Activated CD4-positive, alpha-beta T cell treated with anti-CD3 and anti-CD28 coated beads, Interleukin-2, Interleukin-4, amounts not matched to agents 100 ng/mL and 50 ng/mL, durations not matched to agents 16 hours and 8 hours (primary cell): ENCODE measurements around the gene TMTC2.
"Not testable (repeated sequence)": the region's sequence is repeated elsewhere in the genome, so short reads cannot be mapped to it uniquely, and the experiment has no call there.

Experiments used
- DNase-seq: peaks from one replicate; pipeline ENCODE4 v3.0.0-alpha.2; 2020; ENCODE audit warnings: low spot score

The TMTC2 gene

DNA sequence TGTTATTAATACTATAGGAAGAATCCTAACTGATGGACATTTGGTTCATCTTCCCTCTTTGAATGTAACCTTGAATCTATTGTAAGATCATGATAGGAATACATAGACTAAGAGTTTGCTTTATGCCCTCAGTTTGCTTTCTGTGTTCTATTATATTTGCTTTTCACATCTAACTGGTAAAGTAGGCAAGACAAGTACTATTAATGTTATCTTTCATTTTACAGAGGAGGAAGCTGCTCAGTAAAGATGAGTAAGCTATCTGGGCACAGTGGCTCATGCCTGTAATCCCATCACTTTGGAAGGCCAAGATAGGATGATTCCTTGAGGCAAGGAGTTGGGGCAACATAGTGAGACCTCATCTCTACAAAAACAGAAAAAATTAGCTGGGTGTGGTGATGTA, 103.0 kb downstream of the TMTC2 start:
- DNase-seq, result no peak

DNA sequence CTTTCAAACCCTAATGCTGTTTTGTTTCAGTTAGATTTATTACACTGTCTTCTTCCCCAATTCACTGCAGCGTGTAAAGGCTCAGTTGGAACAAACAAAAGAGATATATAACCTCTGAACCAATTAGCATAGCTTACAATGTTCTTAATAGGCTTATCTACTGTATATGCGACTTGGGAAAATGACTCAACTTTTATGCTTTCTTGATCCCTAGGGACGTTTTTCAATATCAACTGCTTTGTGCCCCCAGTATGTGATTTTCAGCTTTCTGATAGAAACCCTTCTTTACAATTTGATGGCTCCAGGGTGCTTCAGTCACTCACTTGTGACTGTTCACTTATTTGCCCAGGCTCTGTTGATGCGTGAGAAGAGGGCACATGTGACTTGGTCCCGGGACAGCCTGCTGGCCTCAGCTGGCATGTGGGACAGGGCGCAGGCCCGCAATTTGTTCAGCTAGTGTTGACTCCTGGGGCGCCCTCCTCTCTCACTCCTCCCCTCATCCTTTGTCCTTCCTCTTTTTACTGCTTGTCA, 107.1 kb downstream of the TMTC2 start:
- no peak for DNase-seq

DNA sequence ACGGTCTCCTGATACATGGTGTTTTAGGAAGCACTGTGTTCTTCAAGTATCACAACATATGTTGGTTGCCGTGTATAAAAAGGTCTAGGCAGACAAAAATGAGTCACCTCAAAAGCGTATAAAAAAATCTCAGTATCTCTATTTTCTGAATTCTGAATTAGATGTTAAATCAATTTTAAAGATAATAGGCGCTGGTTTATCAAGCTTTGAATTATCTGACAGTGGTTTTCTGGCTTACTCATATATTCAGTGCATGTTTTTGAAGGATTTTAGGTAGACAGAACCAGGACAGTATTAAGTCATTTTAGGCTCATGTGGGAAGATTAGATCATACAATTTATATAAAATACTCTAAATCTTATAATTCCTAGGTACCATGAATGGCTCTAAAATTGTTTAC, 110.8 kb downstream of the TMTC2 start:
- DNase-seq, result no peak

DNA sequence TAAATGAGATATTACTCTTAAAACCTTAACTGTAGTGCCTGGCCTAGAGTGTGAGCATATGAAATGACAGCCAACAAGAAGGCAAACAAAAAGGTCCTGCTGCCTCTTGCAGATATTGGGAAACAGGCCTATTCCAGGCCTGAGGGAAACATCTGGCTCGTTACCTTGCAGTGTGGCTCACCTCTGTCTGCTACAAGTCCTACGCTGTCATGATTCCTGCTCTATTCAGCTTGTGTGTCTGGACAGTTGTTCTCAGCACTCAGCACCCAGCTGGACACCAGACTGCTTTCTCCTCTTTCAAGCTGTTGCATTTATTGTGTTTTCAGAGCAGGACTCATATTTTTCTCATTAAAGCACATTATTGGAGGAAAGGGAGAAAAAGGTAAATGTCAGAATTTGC, 113.5 kb downstream of the TMTC2 start:
- no peak for DNase-seq

DNA sequence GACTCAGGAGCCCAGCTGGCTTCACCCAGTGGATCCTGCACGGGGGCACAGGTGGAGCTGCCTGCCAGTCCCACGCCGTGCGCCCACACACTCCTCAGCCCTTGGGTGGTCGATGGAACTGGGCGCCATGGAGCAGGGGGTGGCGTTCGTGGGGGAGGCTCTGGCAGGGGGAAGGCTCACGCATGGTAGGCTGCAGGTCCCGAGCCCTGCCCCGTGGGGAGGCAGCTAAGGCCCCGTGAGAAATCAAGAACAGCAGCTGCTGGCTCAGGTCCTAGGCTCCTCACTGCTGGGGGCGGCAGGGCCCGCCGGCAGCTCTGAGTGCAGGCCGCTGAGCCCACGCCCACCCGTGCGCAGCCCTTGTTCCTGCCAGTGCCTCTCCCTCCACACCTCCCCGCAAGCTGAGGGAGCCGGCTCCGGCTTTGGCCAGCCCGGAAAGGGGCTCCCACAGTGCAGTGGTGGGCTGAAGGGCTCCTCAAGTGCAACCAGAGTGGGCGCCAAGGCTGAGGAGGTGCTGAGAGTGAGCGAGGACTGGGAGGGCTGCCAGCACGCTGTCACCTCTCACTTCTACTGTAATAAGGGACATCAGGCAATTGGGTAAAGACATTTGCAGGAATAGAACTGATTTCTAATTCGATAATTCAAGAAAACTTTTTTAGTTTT, 115.4 kb downstream of the TMTC2 start:
- no peak for DNase-seq

DNA sequence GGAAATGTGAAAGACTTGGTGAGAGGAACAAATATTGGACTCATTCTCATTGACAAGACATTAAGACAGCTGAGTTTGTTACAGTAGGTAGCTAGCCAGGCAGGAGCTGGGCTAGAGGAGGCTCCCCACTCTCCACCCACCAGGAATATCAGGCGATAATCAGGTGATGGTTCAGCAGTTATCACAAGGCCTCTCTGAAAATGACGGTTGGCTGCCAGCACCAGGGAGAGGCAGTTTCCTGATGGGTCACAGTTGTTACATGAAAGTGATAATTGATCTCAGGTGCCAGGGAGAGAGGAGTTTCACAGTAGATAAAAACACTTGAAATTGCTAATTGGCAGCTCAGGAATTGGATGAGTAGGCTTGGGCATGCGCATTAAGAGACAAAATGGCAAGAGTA, 116.5 kb downstream of the TMTC2 start:
- DNase-seq, result no peak

GRCh38 chr12:82804601-82805000, 117.9 kb downstream of the TMTC2 start:
- DNase-seq, result no peak

GRCh38 chr12:82805004-82805403, 118.3 kb downstream of the TMTC2 start:
- not testable (repeated sequence) for DNase-seq

DNA sequence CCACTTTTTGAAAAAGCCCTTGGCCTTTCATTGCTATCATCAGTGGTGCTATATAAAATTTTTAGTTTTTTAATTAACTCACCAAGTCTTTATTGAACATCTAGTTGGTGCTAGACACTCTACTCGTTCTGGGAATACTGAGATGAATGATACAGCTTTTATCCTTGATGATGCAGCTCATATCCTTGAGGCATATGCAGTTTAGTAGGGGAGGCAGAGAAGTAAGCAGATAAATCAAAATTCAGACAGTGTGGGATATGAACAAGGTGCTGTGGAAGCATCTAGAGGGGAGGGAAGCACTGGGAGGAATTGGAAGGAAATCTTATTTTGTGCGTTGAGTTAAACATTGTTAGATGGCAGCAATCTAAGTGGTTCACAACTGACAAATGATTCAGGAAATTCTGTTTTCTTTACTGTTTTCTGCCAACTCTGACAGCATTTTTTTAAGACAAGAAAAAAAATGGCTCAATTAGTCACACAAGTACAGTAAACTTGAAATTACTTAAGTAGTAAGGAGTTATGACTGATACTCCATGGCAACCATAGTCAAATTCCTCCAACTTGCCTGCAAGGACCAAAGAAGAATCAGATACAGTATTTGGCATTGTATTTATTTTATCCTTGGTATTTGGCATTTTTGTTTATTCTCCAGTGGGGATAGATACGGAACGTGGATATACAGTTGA, 119.2 kb downstream of the TMTC2 start:
- DNase-seq, result no peak

DNA sequence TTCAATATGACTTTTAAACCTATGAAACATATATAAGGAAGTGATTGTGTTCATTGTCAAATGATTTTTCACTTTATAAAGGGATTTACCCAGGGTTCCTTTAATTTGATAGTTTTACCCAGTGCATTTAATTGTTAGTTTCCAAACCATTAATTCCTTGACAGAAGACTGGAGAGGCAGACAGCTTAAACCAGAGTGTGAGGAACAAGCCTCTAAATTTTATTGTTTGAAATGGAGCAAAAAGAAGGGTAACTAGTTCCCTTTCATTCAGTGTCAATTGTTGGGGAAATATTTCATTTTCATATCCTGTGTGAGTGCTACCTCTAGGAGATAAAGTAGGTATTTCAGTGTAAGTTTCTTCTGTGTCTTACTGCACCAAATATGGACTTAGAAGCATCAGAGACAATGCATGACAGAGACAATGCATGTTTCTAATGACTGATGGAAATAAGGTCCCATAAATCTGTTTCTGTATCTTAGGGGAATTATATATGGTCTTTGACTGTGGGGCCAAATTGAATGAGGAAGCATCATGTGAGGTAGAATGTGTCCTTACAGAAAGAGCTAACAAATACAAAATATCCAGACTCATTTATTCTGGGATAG, 120.5 kb downstream of the TMTC2 start:
- DNase-seq, result no peak

- no peak for DNase-seq
Measured at GRCh38 chr12:82810568-82810967, 123.9 kb downstream of the TMTC2 start.

DNA sequence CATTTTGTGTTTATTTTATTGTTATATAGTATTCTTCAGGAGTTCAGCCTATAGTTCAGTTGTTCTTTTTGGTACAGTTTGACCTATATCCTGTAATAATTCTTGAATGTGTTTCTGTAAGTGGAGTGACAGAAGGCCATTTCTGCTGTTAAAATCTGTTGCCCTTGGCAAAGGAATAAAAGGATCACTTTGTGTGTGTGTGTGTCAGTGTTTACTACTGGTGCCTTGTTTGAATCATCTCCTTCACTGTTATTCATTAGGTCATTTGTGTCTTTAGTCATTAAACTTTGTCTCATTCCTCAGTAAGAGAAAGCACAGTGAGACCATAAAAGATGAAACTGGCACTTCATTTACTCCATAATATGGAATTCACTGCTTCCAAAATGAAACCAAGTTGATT, 130.7 kb downstream of the TMTC2 start:
- no peak for DNase-seq

DNA sequence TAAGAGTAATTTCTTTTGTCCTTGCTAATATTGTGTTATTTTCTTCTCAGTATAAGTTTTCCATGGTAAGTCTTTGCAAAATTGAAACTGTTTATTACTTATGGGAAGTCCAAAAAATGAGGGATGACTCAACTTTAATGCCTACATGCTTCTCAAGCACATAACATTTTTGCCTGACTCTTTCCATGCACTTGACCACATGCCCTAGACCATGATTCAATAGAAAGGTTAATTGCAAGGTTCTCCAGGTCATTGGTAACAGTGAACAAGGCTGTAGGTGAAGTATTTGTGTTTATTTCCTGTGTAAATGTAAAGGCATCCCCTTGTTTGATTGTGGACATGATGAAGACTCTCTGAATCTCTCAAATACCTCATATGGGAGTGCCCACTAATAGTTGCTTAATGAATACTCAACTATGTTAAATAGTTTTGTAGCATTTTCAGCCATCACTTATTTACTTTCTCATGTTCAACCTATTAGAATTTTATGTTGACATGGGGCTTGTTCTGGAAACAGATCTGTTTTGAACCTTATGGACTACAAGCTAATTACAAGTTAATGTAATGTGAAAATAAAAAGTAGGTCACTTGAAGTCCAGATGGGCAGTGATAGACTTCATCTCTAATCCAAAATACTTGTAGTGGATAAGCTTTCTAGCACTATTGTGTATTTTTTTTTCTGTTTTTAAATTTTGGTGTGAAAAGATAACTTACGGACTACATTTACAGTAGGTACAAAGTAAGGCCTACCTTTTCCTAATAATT, 131.7 kb downstream of the TMTC2 start:
- DNase-seq, result no peak

DNA sequence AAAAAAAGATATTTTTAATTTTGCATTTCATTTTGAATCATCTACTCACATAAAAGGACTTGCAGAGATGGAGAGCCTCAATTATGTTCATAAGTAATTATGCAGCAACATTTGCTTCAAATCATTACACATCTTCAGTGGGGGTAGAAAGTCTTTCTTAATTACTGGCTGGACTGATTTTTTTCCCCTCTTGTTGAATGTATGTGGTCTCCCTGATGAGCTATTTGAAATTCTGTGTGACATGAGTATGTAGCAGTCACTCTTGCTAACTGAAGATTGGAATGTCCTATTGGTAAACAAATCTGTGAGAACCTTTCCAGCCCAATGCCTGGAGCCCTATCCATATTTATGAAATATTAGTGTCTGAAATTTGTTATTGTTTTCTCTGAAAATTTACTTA, 139.8 kb downstream of the TMTC2 start:
- no peak for DNase-seq

GRCh38 chr12:82832096-82832495, 145.4 kb downstream of the TMTC2 start:
- no peak for DNase-seq

DNA sequence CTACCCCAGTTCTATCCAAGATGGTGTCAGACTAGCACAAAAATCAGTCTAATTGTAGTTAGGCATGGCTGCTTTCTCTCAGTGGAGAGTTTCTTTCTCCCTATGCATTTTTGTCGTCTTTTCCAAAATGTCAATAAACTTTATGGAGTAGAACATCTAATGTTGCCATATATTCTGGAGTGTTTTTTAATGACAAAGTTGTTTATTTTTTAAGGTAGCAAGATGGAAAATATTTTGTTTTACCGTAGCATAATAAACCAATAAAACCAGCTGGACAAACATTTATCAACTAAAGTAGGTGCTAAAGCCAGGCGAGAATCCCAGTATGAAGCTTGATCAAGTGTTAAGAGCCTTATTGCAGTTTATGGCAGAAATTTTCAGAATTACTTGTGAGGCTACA, 146.3 kb downstream of the TMTC2 start:
- DNase-seq, result no peak

DNA sequence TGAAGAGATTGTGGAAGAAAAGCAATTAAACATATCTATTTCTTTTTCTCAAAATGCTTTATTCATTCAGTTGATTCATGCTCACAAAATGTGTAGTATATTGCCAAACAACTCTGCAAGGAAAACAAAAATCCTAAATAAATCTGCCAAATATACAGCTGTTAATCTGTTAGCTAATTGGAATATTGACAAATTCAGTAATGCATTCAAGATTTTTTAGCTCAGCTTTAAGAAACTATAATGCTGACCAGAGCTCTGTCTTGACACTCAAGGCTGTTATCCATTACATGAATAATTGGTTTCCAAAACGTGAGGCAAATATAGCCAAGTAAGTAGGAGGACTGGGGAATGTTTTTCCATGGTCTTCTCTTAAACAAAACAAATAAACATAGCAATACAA, 146.8 kb downstream of the TMTC2 start:
- DNase-seq, result no peak

- no peak for DNase-seq
Measured at GRCh38 chr12:82835217-82835616, 148.5 kb downstream of the TMTC2 start.

DNA sequence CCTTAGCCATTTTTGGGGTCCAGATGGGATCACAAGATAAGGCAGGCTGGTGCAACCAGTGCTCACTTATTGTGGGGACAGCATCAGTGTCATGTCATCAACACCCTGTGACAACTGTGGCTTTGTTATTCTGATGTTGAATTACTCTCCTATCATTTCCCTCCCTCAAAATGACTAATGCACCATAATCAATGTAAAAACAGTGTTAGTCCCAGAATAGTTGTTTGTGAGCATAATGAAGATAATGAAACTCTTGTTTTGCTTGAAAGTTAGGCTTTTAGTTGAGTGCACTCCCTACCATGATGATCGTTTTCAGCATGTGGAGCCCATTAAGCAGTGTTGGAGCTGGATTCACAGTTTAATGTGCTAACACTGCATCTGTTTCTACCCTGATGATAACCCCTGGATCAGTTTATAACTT, 151.4 kb downstream of the TMTC2 start:
- DNase-seq, result peak; percentile 1

DNA sequence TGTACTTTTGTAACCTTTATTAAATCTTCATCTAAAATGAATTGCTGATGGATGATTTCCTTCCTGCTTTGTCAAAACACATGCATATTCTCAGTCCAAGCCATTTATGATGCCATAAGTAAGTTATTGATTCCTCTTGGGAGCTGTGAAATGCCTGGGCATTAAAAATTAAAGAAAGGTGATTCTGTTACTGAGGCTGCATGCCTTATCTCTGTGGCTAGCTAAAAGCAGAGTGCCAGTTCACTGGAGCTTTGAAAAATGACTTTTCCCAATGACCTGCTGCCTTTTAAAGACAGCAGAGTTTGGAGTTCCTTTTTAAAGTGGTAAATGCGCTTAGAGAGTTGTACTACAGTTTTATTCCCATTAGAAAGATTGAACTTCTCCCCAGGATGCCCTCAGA, 152.1 kb downstream of the TMTC2 start:
- no peak for DNase-seq

DNA sequence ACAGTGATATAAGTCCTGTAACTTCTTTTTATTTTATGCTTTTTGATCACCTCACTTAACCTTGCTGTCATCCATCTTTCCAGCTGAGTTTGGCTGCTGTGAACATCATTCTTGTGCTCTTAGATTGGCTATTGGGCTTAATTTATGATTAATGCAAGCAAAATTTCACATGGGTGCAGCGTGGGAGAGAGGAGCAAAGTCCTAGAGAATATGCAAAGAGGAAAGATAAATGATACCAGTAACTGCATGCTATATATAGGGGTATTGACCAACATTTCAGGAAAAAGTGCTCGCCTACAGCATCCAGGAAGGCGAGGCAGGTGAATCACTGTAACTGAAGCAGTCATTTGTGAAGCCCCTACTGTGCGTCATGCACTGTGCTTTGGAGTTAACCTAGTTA, 153.1 kb downstream of the TMTC2 start:
- DNase-seq, result no peak

DNA sequence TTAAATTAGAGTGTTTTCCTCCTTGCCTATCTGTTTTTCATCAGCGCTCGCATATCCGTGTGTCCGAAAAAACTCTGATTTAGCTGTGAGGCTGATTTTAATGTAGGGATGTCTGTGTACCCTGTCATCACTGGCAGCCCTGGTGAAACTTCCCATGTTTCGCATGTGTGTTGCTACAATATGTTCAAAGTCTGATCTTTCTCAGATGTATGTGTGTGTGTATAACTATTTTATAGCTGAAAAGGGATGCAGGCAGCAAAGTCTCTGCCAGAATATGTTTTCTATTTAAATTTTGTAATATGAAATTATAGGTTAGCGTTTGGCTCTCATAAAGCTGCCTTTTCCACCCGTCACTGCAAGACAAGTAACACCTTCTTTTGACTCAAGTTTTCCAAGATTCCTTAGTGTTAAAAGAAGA, 154.8 kb downstream of the TMTC2 start:
- no peak for DNase-seq

- DNase-seq, result no peak
Measured at GRCh38 chr12:82842480-82842879, 155.8 kb downstream of the TMTC2 start.
